OCI-LY1 (cell line): ENCODE results near the gene STXBP2.

Source experiments
- EZH2 ChIP-seq: fragments of 200-600 bp; sonication (generic), shearing (Covaris generic); IDR thresholded peaks from 2 replicates; pipeline ENCODE4 v1.8.0; 2017; ENCODE audit warnings: borderline replicate concordance, mixed run types, mild to moderate bottlenecking, antibody characterized with exemption, low read length, moderate library complexity, mixed read lengths
- TF ChIP-seq, protein P1 (sequence below): fragments of 200-600 bp; sonication (generic), shearing (Covaris generic); IDR thresholded peaks from 2 replicates; pipeline ENCODE4 v1.5.1; 2017; ENCODE audit warnings: mild to moderate bottlenecking, antibody characterized with exemption, low read length, moderate library complexity, mixed read lengths

GRCh38 chr19:7595466-7596133 is 41.3 kb upstream of the STXBP2 start, which contains the start of gene CAMSAP3:
- TF ChIP-seq, protein P1, sequence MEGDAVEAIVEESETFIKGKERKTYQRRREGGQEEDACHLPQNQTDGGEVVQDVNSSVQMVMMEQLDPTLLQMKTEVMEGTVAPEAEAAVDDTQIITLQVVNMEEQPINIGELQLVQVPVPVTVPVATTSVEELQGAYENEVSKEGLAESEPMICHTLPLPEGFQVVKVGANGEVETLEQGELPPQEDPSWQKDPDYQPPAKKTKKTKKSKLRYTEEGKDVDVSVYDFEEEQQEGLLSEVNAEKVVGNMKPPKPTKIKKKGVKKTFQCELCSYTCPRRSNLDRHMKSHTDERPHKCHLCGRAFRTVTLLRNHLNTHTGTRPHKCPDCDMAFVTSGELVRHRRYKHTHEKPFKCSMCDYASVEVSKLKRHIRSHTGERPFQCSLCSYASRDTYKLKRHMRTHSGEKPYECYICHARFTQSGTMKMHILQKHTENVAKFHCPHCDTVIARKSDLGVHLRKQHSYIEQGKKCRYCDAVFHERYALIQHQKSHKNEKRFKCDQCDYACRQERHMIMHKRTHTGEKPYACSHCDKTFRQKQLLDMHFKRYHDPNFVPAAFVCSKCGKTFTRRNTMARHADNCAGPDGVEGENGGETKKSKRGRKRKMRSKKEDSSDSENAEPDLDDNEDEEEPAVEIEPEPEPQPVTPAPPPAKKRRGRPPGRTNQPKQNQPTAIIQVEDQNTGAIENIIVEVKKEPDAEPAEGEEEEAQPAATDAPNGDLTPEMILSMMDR: no peak
- no peak for TF ChIP-seq EZH2
